ENCODE results near the gene DDX43.
"Not testable (repeated sequence)": the region's sequence is repeated elsewhere in the genome, so short reads cannot be mapped to it uniquely, and the experiment has no call there.

Gene DDX43

GRCh38 chr6:73388800-73389512 is 5.7 kb upstream of the DDX43 start:
- no peak overlapping the region for H4K91ac ChIP-seq (ENCODE audit: low read depth, low read length)
- no CpG with 5 or more reads among the region's 38 CpGs for WGBS (ENCODE audit: extremely low coverage, insufficient coverage, insufficient read length)
- peak; percentile 96 to 99 for DNase-seq
- H2AFZ ChIP-seq (ENCODE audit: insufficient read depth, low read length, poor library complexity) = peak overlapping the region; percentile 37
- no peak overlapping the region for H3K18ac ChIP-seq (ENCODE audit: low read length)
- H3K79me1 ChIP-seq (ENCODE audit: low read length) = peaks cover 2% of the 10 kb centered on the region
- H3K4ac ChIP-seq (ENCODE audit: low read depth, low read length) = no peak overlapping the region
- peak overlapping the region; percentile 62 for H3K4me3 ChIP-seq (ENCODE audit: low read depth, low read length)
- no peak overlapping the region for H2BK5ac ChIP-seq (ENCODE audit: low read depth, low read length, poor library complexity)
- no peak overlapping the region for H3K9ac ChIP-seq (ENCODE audit: low read length)
- peak overlapping the region; percentile 57 for H3K4me2 ChIP-seq (ENCODE audit: low read length)
- no peaks in the 10 kb centered on the region for H3K79me2 ChIP-seq (ENCODE audit: control insufficient read depth, insufficient read depth, low read length, poor library complexity)
- H3K14ac ChIP-seq (ENCODE audit: low read length) = no peak overlapping the region
- no peak overlapping the region for H4K12ac ChIP-seq (ENCODE audit: low read depth, low read length)
- no peak overlapping the region for H3K27ac ChIP-seq (ENCODE audit: low read depth, low read length)
- H3K23ac ChIP-seq (ENCODE audit: low read length) = no peak overlapping the region
- peak overlapping the region; percentile 40 for H4K8ac ChIP-seq (ENCODE audit: low read depth, low read length)
- H2AK5ac ChIP-seq (ENCODE audit: low read length) = no peak overlapping the region
- H3K9me3 ChIP-seq (ENCODE audit: insufficient read depth, low read depth, low read length) = peaks cover 2% of the 10 kb centered on the region
- H3K4me1 ChIP-seq (ENCODE audit: control insufficient read depth in 1 of 2, insufficient read depth in 2 of 2, low read length in 2 of 2) = no peaks in the 10 kb centered on the region
- H3K36me3 ChIP-seq (ENCODE audit: control insufficient read depth in 1 of 2, insufficient read depth in 2 of 2, low read length in 2 of 2) = no peaks in the 10 kb centered on the region
- no peaks in the 10 kb centered on the region for H3K27me3 ChIP-seq (ENCODE audit: insufficient read depth, low read length)
- H2BK120ac ChIP-seq (ENCODE audit: insufficient read depth, low read length, poor library complexity) = no peak overlapping the region
- no peak overlapping the region for H2BK12ac ChIP-seq (ENCODE audit: low read length)

GRCh38 chr6:73389854-73390253 is 4.8 kb upstream of the DDX43 start:
- no peaks in the 10 kb centered on the region for H3K4me1 ChIP-seq (ENCODE audit: control insufficient read depth in 1 of 2, insufficient read depth in 2 of 2, low read length in 2 of 2)
- H2BK12ac ChIP-seq (ENCODE audit: low read length) = no peak overlapping the region
- no peak overlapping the region for H3K4ac ChIP-seq (ENCODE audit: low read depth, low read length)
- H2BK120ac ChIP-seq (ENCODE audit: insufficient read depth, low read length, poor library complexity) = no peak overlapping the region
- no peak overlapping the region for H3K23ac ChIP-seq (ENCODE audit: low read length)
- no peak overlapping the region for H2AK5ac ChIP-seq (ENCODE audit: low read length)
- H4K91ac ChIP-seq (ENCODE audit: low read depth, low read length) = no peak overlapping the region
- H3K18ac ChIP-seq (ENCODE audit: low read length) = no peak overlapping the region
- no peaks in the 10 kb centered on the region for H3K79me2 ChIP-seq (ENCODE audit: control insufficient read depth, insufficient read depth, low read length, poor library complexity)
- no peaks in the 10 kb centered on the region for H3K27me3 ChIP-seq (ENCODE audit: insufficient read depth, low read length)
- no CpG with 5 or more reads among the region's 10 CpGs for WGBS (ENCODE audit: extremely low coverage, insufficient coverage, insufficient read length)
- no peak overlapping the region for H2AFZ ChIP-seq (ENCODE audit: insufficient read depth, low read length, poor library complexity)
- no peak overlapping the region for H3K27ac ChIP-seq (ENCODE audit: low read depth, low read length)
- H3K4me3 ChIP-seq (ENCODE audit: low read depth, low read length) = no peak overlapping the region
- H3K9me3 ChIP-seq (ENCODE audit: insufficient read depth, low read depth, low read length) = peaks cover 3% of the 10 kb centered on the region
- no peak for DNase-seq
- no peak overlapping the region for H3K4me2 ChIP-seq (ENCODE audit: low read length)
- H3K9ac ChIP-seq (ENCODE audit: low read length) = no peak overlapping the region
- no peak overlapping the region for H2BK5ac ChIP-seq (ENCODE audit: low read depth, low read length, poor library complexity)
- peaks cover 2% of the 10 kb centered on the region for H3K79me1 ChIP-seq (ENCODE audit: low read length)
- H4K8ac ChIP-seq (ENCODE audit: low read depth, low read length) = no peak overlapping the region
- no peaks in the 10 kb centered on the region for H3K36me3 ChIP-seq (ENCODE audit: control insufficient read depth in 1 of 2, insufficient read depth in 2 of 2, low read length in 2 of 2)
- H4K12ac ChIP-seq (ENCODE audit: low read depth, low read length) = no peak overlapping the region
- H3K14ac ChIP-seq (ENCODE audit: low read length) = no peak overlapping the region

DNA sequence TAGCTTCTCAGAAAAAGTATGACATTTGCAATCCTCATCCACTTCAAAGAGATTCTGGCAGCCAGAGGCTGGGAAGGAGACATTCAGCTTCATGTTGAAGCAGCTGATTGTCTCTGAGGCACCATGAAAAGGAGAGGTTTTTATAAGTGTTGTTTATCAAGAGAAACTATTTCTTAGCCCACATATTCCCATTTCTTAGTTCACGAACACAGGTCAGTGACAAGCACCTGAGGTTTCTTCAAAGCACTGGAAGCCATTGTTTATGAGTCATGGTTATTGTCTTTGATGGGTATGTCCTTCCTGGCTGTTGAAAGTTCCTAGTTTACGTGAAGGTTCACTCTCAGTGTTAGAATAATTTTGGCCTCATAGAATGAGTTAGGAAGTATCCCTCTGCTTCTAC is 3.0 kb upstream of the DDX43 start:
- Histone ChIP-seq H3K14ac (ENCODE audit: low read length) (no peak overlapping the region), H3K9ac (ENCODE audit: low read length) (no peak overlapping the region)
- WGBS (ENCODE audit: extremely low coverage, insufficient coverage, insufficient read length) = no CpG with 5 or more reads among the region's 2 CpGs

GRCh38 chr6:73392188-73392587 is 2.4 kb upstream of the DDX43 start:
- not testable (repeated sequence) for H3K4me1 ChIP-seq (ENCODE audit: control insufficient read depth in 1 of 2, insufficient read depth in 2 of 2, low read length in 2 of 2); H3K23ac ChIP-seq (ENCODE audit: low read length); H2AK5ac ChIP-seq (ENCODE audit: low read length); H4K12ac ChIP-seq (ENCODE audit: low read depth, low read length); H3K79me2 ChIP-seq (ENCODE audit: control insufficient read depth, insufficient read depth, low read length, poor library complexity); H3K79me1 ChIP-seq (ENCODE audit: low read length); H3K14ac ChIP-seq (ENCODE audit: low read length); H2BK5ac ChIP-seq (ENCODE audit: low read depth, low read length, poor library complexity); H4K8ac ChIP-seq (ENCODE audit: low read depth, low read length); H3K27me3 ChIP-seq (ENCODE audit: insufficient read depth, low read length); H3K9me3 ChIP-seq (ENCODE audit: insufficient read depth, low read depth, low read length); H2BK120ac ChIP-seq (ENCODE audit: insufficient read depth, low read length, poor library complexity); H3K27ac ChIP-seq (ENCODE audit: low read depth, low read length); H4K91ac ChIP-seq (ENCODE audit: low read depth, low read length); H3K18ac ChIP-seq (ENCODE audit: low read length); H3K4ac ChIP-seq (ENCODE audit: low read depth, low read length); H3K4me3 ChIP-seq (ENCODE audit: low read depth, low read length); H3K9ac ChIP-seq (ENCODE audit: low read length); H3K36me3 ChIP-seq (ENCODE audit: control insufficient read depth in 1 of 2, insufficient read depth in 2 of 2, low read length in 2 of 2); H2AFZ ChIP-seq (ENCODE audit: insufficient read depth, low read length, poor library complexity); H2BK12ac ChIP-seq (ENCODE audit: low read length); H3K4me2 ChIP-seq (ENCODE audit: low read length)
- peak in 1 of 2 donors; percentile 59 for DNase-seq
- WGBS (ENCODE audit: extremely low coverage, insufficient coverage, insufficient read length) = no CpG with 5 or more reads among the region's 4 CpGs

More for the DNA sequence above, 3.0 kb upstream of the DDX43 start:
- H2AFZ ChIP-seq (ENCODE audit: insufficient read depth, low read length, poor library complexity) = no peak overlapping the region
- no peak overlapping the region for H2BK120ac ChIP-seq (ENCODE audit: insufficient read depth, low read length, poor library complexity)
- peaks cover 5% of the 10 kb centered on the region for H3K9me3 ChIP-seq (ENCODE audit: insufficient read depth, low read depth, low read length)
- DNase-seq = peak in 1 of 2 donors; percentile 60
- no peak overlapping the region for H3K4me2 ChIP-seq (ENCODE audit: low read length)
- H3K4me3 ChIP-seq (ENCODE audit: low read depth, low read length) = no peak overlapping the region
- H2BK5ac ChIP-seq (ENCODE audit: low read depth, low read length, poor library complexity) = no peak overlapping the region
- no peak overlapping the region for H4K8ac ChIP-seq (ENCODE audit: low read depth, low read length)
- no peak overlapping the region for H3K18ac ChIP-seq (ENCODE audit: low read length)
- no peaks in the 10 kb centered on the region for H3K36me3 ChIP-seq (ENCODE audit: control insufficient read depth in 1 of 2, insufficient read depth in 2 of 2, low read length in 2 of 2)
- no peak overlapping the region for H3K23ac ChIP-seq (ENCODE audit: low read length)
- H3K27ac ChIP-seq (ENCODE audit: low read depth, low read length) = no peak overlapping the region
- no peaks in the 10 kb centered on the region for H3K79me2 ChIP-seq (ENCODE audit: control insufficient read depth, insufficient read depth, low read length, poor library complexity)
- no peak overlapping the region for H2BK12ac ChIP-seq (ENCODE audit: low read length)
- H3K79me1 ChIP-seq (ENCODE audit: low read length) = peaks cover 2% of the 10 kb centered on the region
- no peak overlapping the region for H4K12ac ChIP-seq (ENCODE audit: low read depth, low read length)
- no peaks in the 10 kb centered on the region for H3K27me3 ChIP-seq (ENCODE audit: insufficient read depth, low read length)
- no peaks in the 10 kb centered on the region for H3K4me1 ChIP-seq (ENCODE audit: control insufficient read depth in 1 of 2, insufficient read depth in 2 of 2, low read length in 2 of 2)
- H4K91ac ChIP-seq (ENCODE audit: low read depth, low read length) = no peak overlapping the region
- H2AK5ac ChIP-seq (ENCODE audit: low read length) = no peak overlapping the region
- H3K4ac ChIP-seq (ENCODE audit: low read depth, low read length) = no peak overlapping the region

All from trophoblast cell (in vitro differentiated cells and primary cell).